Measurements from ENCODE around the gene GIT2.
"Not testable (repeated sequence)": the region's sequence is repeated elsewhere in the genome, so short reads cannot be mapped to it uniquely, and the experiment has no call there.

The GIT2 gene

GRCh38 chr12:109899783-109900751, 96.1 kb downstream of the GIT2 start, which contains the start of gene TCHP:
Gene TCHP (plus strand): TSS chr12:109900274. CDS start chr12:109903027, 2,753 bp downstream.
- peak within 1 kb of the TSS; percentile 74 for H3K4me3 ChIP-seq (ENCODE audit: low read depth, low read length)
- no peak for TF ChIP-seq CTCF (IDR thresholded peaks at IDR 0.05; ENCODE audit: borderline replicate concordance, insufficient read depth, low read depth, low read length)

- H3K4me3 ChIP-seq (ENCODE audit: low read depth, low read length): not testable (repeated sequence)
Measured at GRCh38 chr12:109899345-109899744, 96.8 kb downstream of the GIT2 start.

GRCh38 chr12:109897029-109897428, 99.1 kb downstream of the GIT2 start:
- H3K4me3 ChIP-seq (ENCODE audit: low read depth, low read length): no peak overlapping the region
- TF ChIP-seq CTCF (IDR thresholded peaks at IDR 0.05; ENCODE audit: borderline replicate concordance, insufficient read depth, low read depth, low read length): no peak

GRCh38 chr12:109896188-109896587, 100.0 kb downstream of the GIT2 start:
- no peak overlapping the region for H3K4me3 ChIP-seq (ENCODE audit: low read depth, low read length)
- no peak for TF ChIP-seq CTCF (IDR thresholded peaks at IDR 0.05; ENCODE audit: borderline replicate concordance, insufficient read depth, low read depth, low read length)

GRCh38 chr12:109894939-109895338, 101.2 kb downstream of the GIT2 start:
- no peak overlapping the region for H3K4me3 ChIP-seq (ENCODE audit: low read depth, low read length)
- no peak for TF ChIP-seq CTCF (IDR thresholded peaks at IDR 0.05; ENCODE audit: borderline replicate concordance, insufficient read depth, low read depth, low read length)

GRCh38 chr12:109893261-109893995, 102.7 kb downstream of the GIT2 start:
- TF ChIP-seq CTCF (IDR thresholded peaks at IDR 0.05; ENCODE audit: borderline replicate concordance, insufficient read depth, low read depth, low read length): no peak
- H3K4me3 ChIP-seq (ENCODE audit: low read depth, low read length): no peak overlapping the region

GRCh38 chr12:109892748-109893147, 103.4 kb downstream of the GIT2 start:
- no peak for TF ChIP-seq CTCF (IDR thresholded peaks at IDR 0.05; ENCODE audit: borderline replicate concordance, insufficient read depth, low read depth, low read length)
- no peak overlapping the region for H3K4me3 ChIP-seq (ENCODE audit: low read depth, low read length)
